GM23338 (cell line): Measurements from ENCODE around the gene IRX1. TPM values are rescaled to one million over a fixed set of nuclear protein-coding genes. Genes with fewer than 3 reads are reported as not detected.

Experiments used
- ATAC-seq: fragments of 200-7000 bp; cut with Tn5 transposase; 3 replicates; pipeline ENCODE4 v1.9.1; 2020
- DNase-seq: peaks from one replicate; pipeline ENCODE4 v3.0.0-alpha.2; 2015; ENCODE audit warnings: low spot score
- H2AFZ ChIP-seq: fragments of 200-600 bp; sonication (generic); 2 replicates; pipeline ENCODE4 v1.8.0; 2016; ENCODE audit warnings: antibody characterized with exemption, mild to moderate bottlenecking, moderate library complexity
- H3F3A ChIP-seq: fragments of 200-600 bp; sonication (generic); replicated peaks from 2 replicates; pipeline ENCODE4 v1.8.0; 2017; ENCODE audit warnings: antibody characterized with exemption, mixed run types, low read depth
- H3K27ac ChIP-seq: fragments of 200-600 bp; sonication (generic); 2 replicates; pipeline ENCODE4 v1.6.1; 2016; ENCODE audit warnings: low read depth
- H3K27me3 ChIP-seq: fragments of 200-600 bp; sonication (generic); 2 replicates; pipeline ENCODE4 v1.8.0; 2016; ENCODE audit warnings: mild to moderate bottlenecking, mixed run types, moderate library complexity; ENCODE audit not compliant: insufficient read depth
- H3K36me3 ChIP-seq: fragments of 200-600 bp; sonication (generic); 2 replicates; pipeline ENCODE4 v1.8.0; 2016; ENCODE audit warnings: mild to moderate bottlenecking; ENCODE audit not compliant: insufficient read depth
- H3K4me1 ChIP-seq: fragments of 200-600 bp; sonication (generic); 2 replicates; pipeline ENCODE4 v1.8.0; 2016; ENCODE audit warnings: mild to moderate bottlenecking, moderate library complexity; ENCODE audit not compliant: insufficient read depth
- H3K4me2 ChIP-seq: fragments of 200-600 bp; sonication (generic); 2 replicates; pipeline ENCODE4 v1.7.1; 2017; ENCODE audit warnings: mixed run types
- H3K4me3 ChIP-seq: fragments of 200-600 bp; sonication (generic); 2 replicates; pipeline ENCODE4 v1.6.1; 2016; ENCODE audit warnings: mixed run types
- H3K79me2 ChIP-seq: fragments of 200-600 bp; sonication (generic); replicated peaks from 2 replicates; pipeline ENCODE4 v1.8.0; 2017; ENCODE audit warnings: mild to moderate bottlenecking; ENCODE audit not compliant: insufficient read depth
- H3K9me2 ChIP-seq: fragments of 200-600 bp; sonication (generic); 2 replicates; pipeline ENCODE4 v1.8.0; 2017; ENCODE audit not compliant: insufficient read depth
- H4K20me1 ChIP-seq: fragments of 200-600 bp; sonication (generic); replicated peaks from 2 replicates; pipeline ENCODE4 v1.8.0; 2017; ENCODE audit warnings: mild to moderate bottlenecking; ENCODE audit not compliant: insufficient read depth
- H3K27ac Mint-ChIP-seq: 2 replicates; pipeline ENCODE4 v1.8.0; 2020; ENCODE audit warnings: inconsistent platforms, mild to moderate bottlenecking, moderate library complexity, mixed read lengths
- H3K27me3 Mint-ChIP-seq: 3 replicates; pipeline ENCODE4 v1.8.0; 2022; ENCODE audit warnings: low read depth, mild to moderate bottlenecking, moderate library complexity, mixed read lengths, inconsistent platforms; ENCODE audit not compliant: insufficient read depth, poor library complexity
- H3K36me3 Mint-ChIP-seq: 3 replicates; pipeline ENCODE4 v1.8.0; 2021; ENCODE audit warnings: low read depth, mild to moderate bottlenecking, inconsistent platforms, moderate library complexity, mixed read lengths
- H3K4me1 Mint-ChIP-seq: 3 replicates; pipeline ENCODE4 v1.8.0; 2020; ENCODE audit warnings: mild to moderate bottlenecking, inconsistent platforms, mixed read lengths
- H3K4me3 Mint-ChIP-seq: 3 replicates; pipeline ENCODE4 v1.8.0; 2021; ENCODE audit warnings: moderate library complexity, mild to moderate bottlenecking, inconsistent platforms, mixed read lengths
- H3K9me3 Mint-ChIP-seq: 3 replicates; pipeline ENCODE4 v1.8.0; 2020; ENCODE audit warnings: moderate library complexity, mild to moderate bottlenecking, inconsistent platforms, mixed read lengths
- CREB1 ChIP-seq: fragments of 250-450 bp; sonication (Bioruptor Pico); IDR thresholded peaks from 2 replicates; pipeline ENCODE4 v1.5.0; 2020; ENCODE audit warnings: low read depth, mild to moderate bottlenecking, moderate library complexity
- ZNF331 ChIP-seq: fragments of 250-450 bp; sonication (Bioruptor Pico); IDR thresholded peaks from 2 replicates; pipeline ENCODE4 v1.5.0; 2020; ENCODE audit warnings: low read depth, mild to moderate bottlenecking, moderate library complexity
- polyA plus RNA-seq: library from polyadenylated mRNA; unstranded; fragments of >200 nt; fragmentation: Nextera tagmentation; extraction: Ambion mirVana; gene quantifications from 2 replicates; pipeline ENCODE4 v1.2.1, GENCODE V29; 2016
- total RNA-seq: library from RNA; depleted of rRNA; stranded (reverse); fragments of >200 nt; shearing (Covaris generic); gene quantifications from 2 replicates; pipeline ENCODE4 v1.2.3, GENCODE V29; 2014
- TF ChIP-seq, protein P1 (sequence below): IDR thresholded peaks from 2 replicates; pipeline ENCODE4 v1.6.1; 2016; ENCODE audit warnings: antibody characterized with exemption
- TF ChIP-seq, protein P2 (sequence below): IDR thresholded peaks from one replicate; pipeline ENCODE4 v1.6.1; 2018; ENCODE audit warnings: antibody characterized with exemption; ENCODE audit not compliant: unreplicated experiment
- TF ChIP-seq, protein P3 (sequence below): fragments of 250-450 bp; sonication (Bioruptor Pico); IDR thresholded peaks from 2 replicates; pipeline ENCODE4 v1.5.0; 2020; ENCODE audit warnings: mild to moderate bottlenecking, moderate library complexity

IRX1 gene
- total and polyA plus RNA-seq, 2 experiments from 2014 or later = 0.11 to 1.8 TPM

DNA sequence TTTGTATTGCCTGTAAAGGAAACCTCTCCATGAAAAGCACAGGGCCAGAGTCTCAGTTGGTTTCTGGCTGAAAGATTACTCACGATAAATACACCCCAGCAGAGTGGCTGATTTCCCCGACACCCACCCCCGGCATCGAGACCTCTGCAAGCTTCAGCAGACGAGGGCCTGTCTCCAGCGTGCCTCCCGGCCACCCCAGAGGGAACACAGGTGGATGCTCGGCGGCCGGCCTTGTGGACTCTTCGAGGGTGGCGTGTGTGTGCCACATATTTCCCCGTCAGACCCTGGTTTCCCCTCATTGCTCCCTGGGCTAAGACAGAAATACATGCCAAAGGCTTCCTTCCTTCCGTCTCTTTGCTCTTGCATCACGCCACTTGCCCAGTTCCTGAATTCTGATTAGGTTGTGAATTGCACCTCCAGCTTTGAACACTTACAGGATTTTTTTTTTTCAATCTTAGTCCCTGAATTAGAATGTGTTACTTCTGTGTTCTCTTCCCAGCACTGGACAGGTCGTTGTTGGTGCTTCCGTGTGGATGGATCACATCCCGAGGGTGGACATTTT is 13.6 kb downstream of the IRX1 start:
- Histone ChIP-seq H3K4me1 (no peaks in the 10 kb centered on the region; the same call in 1 of the 2 replicates), H3K79me2 (no peaks in the 10 kb centered on the region), H2AFZ (no peak overlapping the region), H3K4me2 (no peak overlapping the region), H3K36me3 (no peaks in the 10 kb centered on the region), H3K4me3 (no peak overlapping the region), H4K20me1 (no peaks in the 10 kb centered on the region), H3K9me2 (no peaks in the 10 kb centered on the region), H3F3A (no peaks in the 10 kb centered on the region), H3K27me3 (peaks cover 49% of the 10 kb centered on the region), H3K27ac (no peak overlapping the region)
- no peaks in the 10 kb centered on the region for H3K9me3 Mint-ChIP-seq
- H3K27ac Mint-ChIP-seq = no peak overlapping the region
- DNase-seq (no peak), ATAC-seq (no peak)
- H3K4me1 Mint-ChIP-seq = peaks cover 10% of the 10 kb centered on the region; the same call in 2 of the 3 replicates
- TF ChIP-seq CREB1 (CRISPR knock-in tag) = no peak
- TF ChIP-seq, protein P1, sequence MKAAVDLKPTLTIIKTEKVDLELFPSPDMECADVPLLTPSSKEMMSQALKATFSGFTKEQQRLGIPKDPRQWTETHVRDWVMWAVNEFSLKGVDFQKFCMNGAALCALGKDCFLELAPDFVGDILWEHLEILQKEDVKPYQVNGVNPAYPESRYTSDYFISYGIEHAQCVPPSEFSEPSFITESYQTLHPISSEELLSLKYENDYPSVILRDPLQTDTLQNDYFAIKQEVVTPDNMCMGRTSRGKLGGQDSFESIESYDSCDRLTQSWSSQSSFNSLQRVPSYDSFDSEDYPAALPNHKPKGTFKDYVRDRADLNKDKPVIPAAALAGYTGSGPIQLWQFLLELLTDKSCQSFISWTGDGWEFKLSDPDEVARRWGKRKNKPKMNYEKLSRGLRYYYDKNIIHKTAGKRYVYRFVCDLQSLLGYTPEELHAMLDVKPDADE = no peak
- TF ChIP-seq, protein P2, sequence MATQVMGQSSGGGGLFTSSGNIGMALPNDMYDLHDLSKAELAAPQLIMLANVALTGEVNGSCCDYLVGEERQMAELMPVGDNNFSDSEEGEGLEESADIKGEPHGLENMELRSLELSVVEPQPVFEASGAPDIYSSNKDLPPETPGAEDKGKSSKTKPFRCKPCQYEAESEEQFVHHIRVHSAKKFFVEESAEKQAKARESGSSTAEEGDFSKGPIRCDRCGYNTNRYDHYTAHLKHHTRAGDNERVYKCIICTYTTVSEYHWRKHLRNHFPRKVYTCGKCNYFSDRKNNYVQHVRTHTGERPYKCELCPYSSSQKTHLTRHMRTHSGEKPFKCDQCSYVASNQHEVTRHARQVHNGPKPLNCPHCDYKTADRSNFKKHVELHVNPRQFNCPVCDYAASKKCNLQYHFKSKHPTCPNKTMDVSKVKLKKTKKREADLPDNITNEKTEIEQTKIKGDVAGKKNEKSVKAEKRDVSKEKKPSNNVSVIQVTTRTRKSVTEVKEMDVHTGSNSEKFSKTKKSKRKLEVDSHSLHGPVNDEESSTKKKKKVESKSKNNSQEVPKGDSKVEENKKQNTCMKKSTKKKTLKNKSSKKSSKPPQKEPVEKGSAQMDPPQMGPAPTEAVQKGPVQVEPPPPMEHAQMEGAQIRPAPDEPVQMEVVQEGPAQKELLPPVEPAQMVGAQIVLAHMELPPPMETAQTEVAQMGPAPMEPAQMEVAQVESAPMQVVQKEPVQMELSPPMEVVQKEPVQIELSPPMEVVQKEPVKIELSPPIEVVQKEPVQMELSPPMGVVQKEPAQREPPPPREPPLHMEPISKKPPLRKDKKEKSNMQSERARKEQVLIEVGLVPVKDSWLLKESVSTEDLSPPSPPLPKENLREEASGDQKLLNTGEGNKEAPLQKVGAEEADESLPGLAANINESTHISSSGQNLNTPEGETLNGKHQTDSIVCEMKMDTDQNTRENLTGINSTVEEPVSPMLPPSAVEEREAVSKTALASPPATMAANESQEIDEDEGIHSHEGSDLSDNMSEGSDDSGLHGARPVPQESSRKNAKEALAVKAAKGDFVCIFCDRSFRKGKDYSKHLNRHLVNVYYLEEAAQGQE = no peak
- TF ChIP-seq ZNF331 = no peak
- TF ChIP-seq, protein P3, sequence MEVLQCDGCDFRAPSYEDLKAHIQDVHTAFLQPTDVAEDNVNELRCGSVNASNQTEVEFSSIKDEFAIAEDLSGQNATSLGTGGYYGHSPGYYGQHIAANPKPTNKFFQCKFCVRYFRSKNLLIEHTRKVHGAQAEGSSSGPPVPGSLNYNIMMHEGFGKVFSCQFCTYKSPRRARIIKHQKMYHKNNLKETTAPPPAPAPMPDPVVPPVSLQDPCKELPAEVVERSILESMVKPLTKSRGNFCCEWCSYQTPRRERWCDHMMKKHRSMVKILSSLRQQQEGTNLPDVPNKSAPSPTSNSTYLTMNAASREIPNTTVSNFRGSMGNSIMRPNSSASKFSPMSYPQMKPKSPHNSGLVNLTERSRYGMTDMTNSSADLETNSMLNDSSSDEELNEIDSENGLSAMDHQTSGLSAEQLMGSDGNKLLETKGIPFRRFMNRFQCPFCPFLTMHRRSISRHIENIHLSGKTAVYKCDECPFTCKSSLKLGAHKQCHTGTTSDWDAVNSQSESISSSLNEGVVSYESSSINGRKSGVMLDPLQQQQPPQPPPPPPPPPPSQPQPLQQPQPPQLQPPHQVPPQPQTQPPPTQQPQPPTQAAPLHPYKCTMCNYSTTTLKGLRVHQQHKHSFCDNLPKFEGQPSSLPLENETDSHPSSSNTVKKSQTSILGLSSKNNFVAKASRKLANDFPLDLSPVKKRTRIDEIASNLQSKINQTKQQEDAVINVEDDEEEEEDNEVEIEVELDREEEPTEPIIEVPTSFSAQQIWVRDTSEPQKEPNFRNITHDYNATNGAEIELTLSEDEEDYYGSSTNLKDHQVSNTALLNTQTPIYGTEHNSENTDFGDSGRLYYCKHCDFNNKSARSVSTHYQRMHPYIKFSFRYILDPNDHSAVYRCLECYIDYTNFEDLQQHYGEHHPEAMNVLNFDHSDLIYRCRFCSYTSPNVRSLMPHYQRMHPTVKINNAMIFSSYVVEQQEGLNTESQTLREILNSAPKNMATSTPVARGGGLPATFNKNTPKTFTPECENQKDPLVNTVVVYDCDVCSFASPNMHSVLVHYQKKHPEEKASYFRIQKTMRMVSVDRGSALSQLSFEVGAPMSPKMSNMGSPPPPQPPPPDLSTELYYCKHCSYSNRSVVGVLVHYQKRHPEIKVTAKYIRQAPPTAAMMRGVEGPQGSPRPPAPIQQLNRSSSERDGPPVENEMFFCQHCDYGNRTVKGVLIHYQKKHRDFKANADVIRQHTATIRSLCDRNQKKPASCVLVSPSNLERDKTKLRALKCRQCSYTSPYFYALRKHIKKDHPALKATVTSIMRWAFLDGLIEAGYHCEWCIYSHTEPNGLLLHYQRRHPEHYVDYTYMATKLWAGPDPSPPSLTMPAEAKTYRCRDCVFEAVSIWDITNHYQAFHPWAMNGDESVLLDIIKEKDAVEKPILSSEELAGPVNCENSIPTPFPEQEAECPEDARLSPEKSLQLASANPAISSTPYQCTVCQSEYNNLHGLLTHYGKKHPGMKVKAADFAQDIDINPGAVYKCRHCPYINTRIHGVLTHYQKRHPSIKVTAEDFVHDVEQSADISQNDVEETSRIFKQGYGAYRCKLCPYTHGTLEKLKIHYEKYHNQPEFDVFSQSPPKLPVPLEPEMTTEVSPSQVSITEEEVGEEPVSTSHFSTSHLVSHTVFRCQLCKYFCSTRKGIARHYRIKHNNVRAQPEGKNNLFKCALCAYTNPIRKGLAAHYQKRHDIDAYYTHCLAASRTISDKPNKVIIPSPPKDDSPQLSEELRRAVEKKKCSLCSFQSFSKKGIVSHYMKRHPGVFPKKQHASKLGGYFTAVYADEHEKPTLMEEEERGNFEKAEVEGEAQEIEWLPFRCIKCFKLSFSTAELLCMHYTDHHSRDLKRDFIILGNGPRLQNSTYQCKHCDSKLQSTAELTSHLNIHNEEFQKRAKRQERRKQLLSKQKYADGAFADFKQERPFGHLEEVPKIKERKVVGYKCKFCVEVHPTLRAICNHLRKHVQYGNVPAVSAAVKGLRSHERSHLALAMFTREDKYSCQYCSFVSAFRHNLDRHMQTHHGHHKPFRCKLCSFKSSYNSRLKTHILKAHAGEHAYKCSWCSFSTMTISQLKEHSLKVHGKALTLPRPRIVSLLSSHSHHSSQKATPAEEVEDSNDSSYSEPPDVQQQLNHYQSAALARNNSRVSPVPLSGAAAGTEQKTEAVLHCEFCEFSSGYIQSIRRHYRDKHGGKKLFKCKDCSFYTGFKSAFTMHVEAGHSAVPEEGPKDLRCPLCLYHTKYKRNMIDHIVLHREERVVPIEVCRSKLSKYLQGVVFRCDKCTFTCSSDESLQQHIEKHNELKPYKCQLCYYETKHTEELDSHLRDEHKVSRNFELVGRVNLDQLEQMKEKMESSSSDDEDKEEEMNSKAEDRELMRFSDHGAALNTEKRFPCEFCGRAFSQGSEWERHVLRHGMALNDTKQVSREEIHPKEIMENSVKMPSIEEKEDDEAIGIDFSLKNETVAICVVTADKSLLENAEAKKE (CRISPR knock-in tag) = no peak
- peaks cover 24% of the 10 kb centered on the region for H3K27me3 Mint-ChIP-seq
- H3K36me3 Mint-ChIP-seq = no peaks in the 10 kb centered on the region
- H3K4me3 Mint-ChIP-seq = no peak overlapping the region
